HG03060 (cell line): ENCODE data around the gene NTM.

Experiments
- ATAC-seq: cut with Tn5 transposase; IDR thresholded peaks from one replicate; pipeline ENCODE4 v1.9.1; 2021; ENCODE audit warnings: low read depth, moderate number of reproducible peaks; ENCODE audit not compliant: unreplicated experiment

Gene NTM

GRCh38 chr11:132196928-132197327, 826.5 kb downstream of the NTM start:
- no peak for ATAC-seq

- ATAC-seq = no peak
These were observed 830.0 kb downstream of the NTM start for GRCh38 chr11:132200353-132200936.

GRCh38 chr11:132202621-132203020, 832.2 kb downstream of the NTM start:
- ATAC-seq = no peak

GRCh38 chr11:132205006-132205405, 834.6 kb downstream of the NTM start:
- ATAC-seq = no peak

- ATAC-seq = no peak
These were observed 835.1 kb downstream of the NTM start for GRCh38 chr11:132205496-132205895.

GRCh38 chr11:132206993-132207392, 836.6 kb downstream of the NTM start:
- no peak for ATAC-seq

GRCh38 chr11:132208477-132209055, 838.2 kb downstream of the NTM start:
- ATAC-seq = no peak

- no peak for ATAC-seq
These were observed 841.1 kb downstream of the NTM start for GRCh38 chr11:132211479-132211878.

- ATAC-seq = no peak
These were observed 847.4 kb downstream of the NTM start for GRCh38 chr11:132217856-132218255.

GRCh38 chr11:132220474-132220873, 850.1 kb downstream of the NTM start:
- no peak for ATAC-seq

GRCh38 chr11:132222345-132222744, 851.9 kb downstream of the NTM start:
- no peak for ATAC-seq

GRCh38 chr11:132226522-132226921, 856.1 kb downstream of the NTM start:
- no peak for ATAC-seq

- no peak for ATAC-seq
These were observed 858.4 kb downstream of the NTM start for GRCh38 chr11:132228746-132229325.

- no peak for ATAC-seq
These were observed 861.4 kb downstream of the NTM start for GRCh38 chr11:132231656-132232347.

- ATAC-seq = no peak
These were observed 864.5 kb downstream of the NTM start for GRCh38 chr11:132234878-132235277.

- ATAC-seq = no peak
These were observed 867.4 kb downstream of the NTM start for GRCh38 chr11:132237781-132238180.

GRCh38 chr11:132238331-132238866, 868.0 kb downstream of the NTM start:
- ATAC-seq = no peak

- no peak for ATAC-seq
These were observed 870.0 kb downstream of the NTM start for GRCh38 chr11:132240374-132240773.

- ATAC-seq = no peak
These were observed 872.2 kb downstream of the NTM start for GRCh38 chr11:132242632-132243031.

GRCh38 chr11:132244846-132245245, 874.4 kb downstream of the NTM start:
- ATAC-seq = no peak
